HK-2 (cell line): ENCODE data around the gene DNAAF3.
"Not testable (repeated sequence)": the region's sequence is repeated elsewhere in the genome, so short reads cannot be mapped to it uniquely, and the experiment has no call there.

Experiments used
- DNase-seq: peaks from one replicate; pipeline ENCODE4 v3.0.0-alpha.2; 2018; ENCODE audit not compliant: unreplicated experiment

Gene DNAAF3

DNA sequence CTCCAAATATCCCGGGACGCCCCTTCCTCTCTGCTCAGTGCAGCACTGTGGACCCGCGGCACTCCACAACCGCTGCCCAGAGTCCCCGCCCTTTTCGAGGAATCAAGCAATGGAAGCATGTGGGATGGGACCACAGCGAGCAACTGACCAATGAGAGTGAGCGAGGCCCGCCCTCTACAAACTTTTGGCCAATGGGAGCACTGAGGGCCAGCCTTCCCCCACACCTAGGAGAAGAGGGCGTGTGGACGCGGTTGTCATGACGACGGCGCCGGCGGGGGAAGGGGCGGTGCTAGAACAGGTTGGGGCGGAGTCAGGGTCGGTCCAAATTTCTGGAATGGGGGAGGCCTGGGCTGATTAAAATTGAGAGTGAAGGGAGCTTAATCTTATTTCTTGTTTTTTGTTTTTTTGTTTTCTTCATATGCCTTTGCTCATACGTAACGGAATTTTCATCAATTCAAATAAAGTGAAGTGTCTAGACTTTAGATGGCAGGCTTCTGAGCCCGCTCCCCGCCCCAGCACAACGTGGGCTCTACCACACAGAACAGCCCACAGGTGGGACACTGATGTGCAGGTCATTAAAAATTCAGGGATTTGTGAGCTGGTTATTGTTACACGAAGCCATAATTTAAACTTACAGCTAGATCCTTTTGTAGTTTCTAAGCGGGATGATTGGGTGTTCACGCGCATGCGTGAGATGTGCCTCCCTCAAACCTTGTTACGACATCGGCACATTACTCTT lies at the start of gene DNAAF3:
Gene DNAAF3, minus strand, starts transcription at position 84 of the 739 bp plus-strand sequence. CDS start 200 bp downstream, outside the sequence.
- peak; percentile 100 for DNase-seq

DNA sequence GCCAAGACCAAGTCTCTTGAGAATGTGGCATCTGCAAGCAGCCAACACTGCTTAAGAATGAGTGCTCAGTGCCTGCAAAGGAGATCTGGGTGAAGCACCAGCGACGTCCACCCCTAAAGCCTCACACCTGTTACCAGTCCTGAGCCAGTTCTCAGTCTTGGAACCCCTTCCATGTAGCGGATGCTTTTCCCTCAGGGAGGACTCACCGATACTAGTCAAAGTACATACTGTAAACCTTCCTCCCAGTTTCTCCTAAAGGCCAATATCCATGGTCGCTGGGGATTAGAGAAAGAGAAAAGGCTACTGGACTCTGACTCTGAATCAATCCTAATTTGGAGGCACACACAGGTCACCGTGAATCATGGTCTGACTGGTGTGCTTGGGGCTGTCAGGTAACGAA lies 47.1 kb upstream of the DNAAF3 start:
- no peak for DNase-seq

DNA sequence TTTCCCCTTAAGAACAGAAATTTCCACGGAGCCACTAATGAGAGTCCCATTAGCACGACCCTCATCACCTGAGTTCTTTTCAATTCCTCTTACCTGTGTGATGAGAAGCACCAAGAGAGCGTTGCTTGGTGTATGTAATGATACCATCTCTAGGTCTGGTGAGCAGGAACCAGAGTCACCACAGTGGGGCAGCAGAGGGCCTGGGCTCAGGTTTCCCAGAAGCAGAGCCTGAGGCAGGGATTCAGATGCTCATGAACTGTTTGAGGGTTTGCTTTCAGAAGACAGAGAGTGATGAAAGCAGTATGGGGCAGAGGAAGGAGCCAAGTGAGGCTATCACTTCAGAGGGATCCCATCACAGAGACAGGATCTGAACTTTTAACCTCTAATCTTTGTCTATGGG lies 46.0 kb upstream of the DNAAF3 start:
- no peak for DNase-seq

DNA sequence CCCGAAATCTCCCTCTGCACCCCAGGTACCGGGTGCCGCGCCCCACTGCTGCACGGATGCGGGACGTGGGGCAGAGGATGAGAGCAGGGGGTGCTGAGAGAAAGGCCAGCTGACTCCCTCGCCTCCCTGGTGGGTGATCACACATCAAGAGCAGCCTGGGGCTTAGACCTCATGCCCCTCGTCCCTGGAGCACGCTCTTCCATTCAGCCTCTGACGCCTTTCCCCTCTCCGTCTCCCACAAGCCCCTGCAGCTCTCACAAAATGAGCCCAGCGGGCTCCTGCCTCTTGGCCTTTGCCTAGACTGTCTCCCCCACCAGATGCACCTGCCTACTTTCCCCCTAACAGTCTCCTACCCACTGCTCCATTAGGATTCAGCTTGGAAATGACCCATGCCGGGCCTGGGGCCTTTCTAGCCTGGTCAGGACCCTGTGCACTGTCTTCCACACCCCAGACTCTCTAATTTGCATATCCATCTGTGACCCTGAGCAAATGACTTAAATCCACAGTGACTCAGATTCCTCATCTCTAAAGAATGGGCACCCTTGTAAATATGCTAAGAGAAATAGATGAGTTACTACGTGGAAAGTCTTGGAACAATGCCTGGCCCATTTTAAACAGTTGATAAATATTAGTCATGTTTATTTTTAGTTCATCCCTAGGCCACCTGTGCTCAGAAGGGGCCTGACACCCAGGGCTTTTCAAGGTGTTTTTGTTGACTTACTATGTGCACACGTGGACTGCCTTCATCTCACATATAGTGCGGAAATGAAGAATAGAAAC lies 43.5 kb upstream of the DNAAF3 start:
- DNase-seq: no peak

DNA sequence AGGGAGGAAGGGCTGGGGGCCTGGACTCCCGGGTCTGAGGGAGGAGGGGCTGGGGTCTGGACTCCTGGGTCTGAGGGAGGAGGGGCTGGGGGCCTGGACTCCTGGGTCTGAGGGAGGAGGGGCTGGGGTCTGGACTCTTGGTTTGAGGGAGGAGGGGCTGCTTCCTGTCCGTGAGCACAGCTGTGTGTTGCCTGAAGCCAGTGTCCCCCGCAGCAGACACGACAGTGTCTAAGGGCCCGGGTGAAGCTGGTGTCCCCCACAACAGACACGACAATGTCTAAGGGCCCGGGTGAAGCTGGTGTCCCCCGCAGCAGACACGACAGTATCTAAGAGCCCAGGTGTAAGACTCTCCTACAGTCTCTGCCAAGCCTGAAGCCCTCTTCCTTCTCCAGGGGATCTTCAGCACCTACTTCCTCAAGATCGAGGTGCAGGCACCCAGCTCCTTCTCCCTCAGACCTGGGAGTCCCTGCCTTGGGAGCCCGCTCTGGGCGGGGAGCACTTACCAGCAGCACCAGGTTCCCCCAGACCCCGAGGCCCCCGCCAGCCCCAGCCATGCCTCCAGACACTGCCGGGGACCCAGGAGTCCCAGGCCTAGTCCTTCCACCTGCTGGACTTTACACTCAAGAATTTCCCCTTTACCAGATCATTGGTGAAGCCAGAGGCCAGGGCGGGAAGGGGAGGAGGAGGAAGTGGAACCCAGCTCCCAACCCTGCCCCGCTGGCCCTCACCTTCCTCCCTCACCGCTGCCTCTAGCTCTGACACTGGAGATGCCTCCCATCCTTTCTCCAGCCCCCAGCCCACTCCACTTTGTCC lies 42.7 kb upstream of the DNAAF3 start, which contains the start of gene PTPRH:
Gene PTPRH, minus strand, starts transcription at position 622 of the 813 bp plus-strand sequence. Its CDS starts 68 bp downstream, at position 554.
- no peak for DNase-seq

DNA sequence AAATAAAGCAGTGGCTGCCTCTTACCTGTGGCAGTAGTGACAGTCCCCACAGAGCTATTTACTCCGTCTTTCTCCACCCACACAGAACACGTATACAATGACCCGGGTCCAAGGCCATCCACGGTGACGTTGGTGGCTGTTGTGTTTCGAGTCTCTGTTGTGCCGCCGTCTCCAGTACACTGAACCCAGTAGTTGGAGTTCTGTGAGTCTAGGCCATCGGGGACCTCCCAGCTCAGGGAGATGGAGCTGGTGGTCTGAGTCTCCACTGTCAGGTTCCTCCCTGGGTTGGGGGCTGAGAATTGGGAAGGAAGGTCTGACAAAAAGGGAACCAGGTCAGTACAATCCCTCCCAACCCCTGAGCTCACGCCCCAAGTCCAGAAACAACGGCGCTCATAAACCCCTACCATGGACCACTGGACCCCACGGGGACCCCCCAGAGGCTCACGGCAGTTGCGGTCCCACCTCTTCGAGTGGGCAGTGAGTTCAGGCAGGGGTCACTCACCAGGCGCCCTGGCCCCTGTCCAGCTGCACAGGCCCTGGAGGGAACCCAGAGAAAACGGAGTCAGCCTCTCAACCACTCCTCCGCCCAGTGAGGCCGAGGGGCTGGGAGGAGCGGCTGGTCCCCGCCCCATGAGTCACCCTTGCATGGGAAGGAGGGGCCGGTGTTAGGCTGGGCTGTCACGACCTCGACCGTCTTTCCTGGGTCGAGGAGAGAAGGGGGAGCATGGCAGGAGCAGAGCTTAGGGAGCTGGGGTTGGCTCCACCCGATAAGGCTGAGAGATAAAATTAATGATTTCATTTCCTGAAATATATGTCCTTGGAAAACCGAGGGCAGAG lies 40.5 kb upstream of the DNAAF3 start:
- DNase-seq: peak; percentile 94

DNA sequence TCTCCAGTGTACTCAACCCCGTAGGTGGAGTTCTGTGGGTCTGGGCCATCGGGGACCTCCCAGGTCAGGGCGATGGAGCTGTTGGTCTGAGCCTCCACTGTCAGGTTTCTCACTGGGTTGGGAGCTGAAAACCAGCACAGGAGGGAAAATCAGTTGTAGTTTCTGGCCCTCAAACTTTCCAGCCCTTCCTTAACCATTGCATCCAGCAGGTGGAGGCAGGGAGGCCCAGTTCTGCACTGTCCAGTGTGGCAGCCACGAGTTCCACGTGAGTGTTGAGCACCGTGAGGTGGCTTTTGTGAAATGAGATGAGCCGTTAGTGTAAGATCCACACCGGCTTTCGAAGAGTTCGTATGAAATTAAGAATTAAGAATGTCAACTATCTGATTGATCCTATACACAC lies 35.8 kb upstream of the DNAAF3 start:
- DNase-seq: not testable (repeated sequence)

DNA sequence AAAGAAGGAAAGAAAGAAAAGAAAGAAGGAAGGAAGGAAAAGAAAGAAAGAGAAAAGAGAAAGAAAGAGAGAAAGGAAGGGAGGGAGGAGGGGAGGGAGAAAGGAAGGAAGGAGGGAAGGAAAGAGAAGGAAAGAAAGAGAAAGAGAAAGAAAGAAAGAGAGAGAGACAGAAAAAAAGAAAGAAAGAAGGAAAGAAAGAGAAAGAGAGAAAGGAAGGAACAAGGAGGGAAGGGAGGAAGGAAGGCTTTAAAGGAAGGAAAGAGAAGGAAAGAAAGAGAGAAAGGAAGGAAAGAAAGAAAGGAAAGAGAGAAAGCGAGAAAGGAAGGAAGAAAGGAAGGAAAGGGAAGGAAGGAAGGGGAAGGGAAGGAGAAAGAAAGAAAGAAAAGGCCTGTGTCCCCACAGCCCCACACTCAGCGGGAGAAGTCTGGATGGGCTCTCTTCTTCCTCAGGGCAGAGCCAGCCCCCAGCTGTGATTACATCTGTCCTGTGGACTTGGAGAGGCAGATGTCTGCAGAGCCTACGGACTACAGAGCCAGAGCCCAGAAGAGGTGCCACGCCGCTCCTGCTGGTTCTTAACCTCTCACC lies 33.3 kb upstream of the DNAAF3 start:
- DNase-seq: no peak

DNA sequence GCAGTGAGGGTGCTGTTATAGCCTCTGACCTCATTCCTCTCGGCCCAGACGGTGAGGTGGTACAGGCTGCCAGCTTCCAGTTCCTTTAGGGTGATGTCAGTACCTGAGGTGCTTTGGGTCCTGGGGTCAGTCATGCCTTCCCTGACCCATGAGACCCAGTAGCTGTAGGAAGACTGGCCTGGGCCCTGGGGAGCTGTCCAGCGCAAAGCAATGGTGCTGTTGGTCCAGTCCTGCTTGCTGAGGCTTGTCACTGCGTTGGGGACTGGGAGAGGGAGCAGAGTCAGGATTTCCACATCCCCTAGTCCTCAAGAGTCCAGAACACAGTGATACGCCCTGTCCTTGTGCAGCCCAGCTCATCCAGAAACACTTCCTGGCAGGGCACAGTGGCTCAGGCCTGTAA lies 32.2 kb upstream of the DNAAF3 start:
- DNase-seq: no peak

DNA sequence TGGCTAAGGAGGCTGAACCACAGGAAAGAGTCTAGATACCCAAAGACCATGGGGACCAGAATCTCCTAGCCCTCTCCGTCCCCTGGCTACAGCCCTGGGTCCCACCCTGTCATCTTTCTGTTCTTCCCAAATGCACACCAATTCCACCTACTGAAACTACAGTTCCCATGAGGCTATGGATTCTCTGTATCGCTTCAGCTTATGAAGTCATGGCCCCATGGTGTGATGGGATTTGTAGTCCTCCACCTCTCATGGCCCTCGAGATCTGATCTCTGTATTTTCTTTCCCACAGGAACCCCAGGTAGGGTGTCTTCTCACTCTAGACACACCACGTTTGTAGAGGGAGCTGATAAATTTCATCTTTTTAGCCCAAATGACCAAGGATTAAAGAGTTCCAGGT lies 31.1 kb upstream of the DNAAF3 start:
- DNase-seq: no peak

DNA sequence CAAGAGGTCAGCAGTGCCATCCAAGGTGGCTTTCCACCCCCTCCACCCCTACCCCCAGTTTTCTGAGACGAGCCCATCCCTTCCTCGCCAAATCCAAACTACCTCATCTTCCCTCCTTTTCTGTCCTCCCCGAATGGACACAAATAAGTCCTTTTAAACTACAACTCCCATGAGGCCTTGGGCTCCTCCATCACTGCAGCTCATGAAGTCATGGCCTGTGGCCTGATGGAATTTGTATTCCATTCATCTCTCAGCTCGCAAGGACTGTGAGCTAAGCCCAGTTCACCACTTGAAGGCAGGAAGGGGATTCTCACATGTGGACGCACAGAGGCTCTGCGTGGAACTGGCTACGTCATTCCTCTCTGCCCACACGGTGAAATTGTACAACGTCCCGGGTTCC lies 30.4 kb upstream of the DNAAF3 start:
- no peak for DNase-seq

DNA sequence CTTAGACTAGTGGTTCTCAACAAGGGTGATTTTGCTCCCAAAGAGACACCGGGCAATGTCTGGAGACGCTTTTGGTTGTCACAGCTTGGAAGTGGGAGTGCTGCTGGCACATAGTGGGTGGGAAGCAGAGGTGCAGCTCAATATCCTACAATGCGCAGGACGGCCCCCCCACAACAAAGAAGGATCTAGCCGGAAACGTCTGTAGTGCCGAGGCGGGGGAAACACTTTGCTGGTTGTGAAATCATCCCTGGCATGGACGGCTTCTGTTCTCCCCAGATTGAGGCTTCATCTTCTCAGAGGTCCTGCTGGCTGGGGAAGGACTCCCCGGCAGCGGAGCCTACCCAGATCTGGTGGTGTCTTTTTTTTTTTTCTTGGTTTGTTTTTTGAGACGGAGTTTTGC lies 27.1 kb upstream of the DNAAF3 start:
- no peak for DNase-seq

DNA sequence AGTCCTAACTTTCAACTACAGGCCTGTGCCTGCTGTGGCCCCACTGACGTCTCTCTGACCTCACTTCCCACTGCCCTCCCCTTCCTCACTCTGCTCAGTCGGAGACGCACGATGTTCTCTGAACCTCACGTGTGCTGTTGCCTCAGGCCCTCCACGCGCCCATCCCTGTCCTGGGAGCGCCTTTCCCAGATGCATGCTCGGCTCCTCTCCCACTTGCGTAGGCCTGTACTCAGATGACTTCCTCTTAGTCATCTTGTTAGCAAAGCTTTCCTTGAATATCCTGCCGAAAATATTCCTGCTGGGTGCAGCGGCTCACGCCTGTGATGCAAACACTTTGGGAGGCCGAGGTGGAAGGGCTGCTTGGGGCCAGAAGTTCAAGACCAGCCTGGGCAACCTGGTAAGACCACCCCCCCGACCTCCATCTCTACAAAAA lies 23.0 kb upstream of the DNAAF3 start:
- DNase-seq: peak; percentile 95

DNA sequence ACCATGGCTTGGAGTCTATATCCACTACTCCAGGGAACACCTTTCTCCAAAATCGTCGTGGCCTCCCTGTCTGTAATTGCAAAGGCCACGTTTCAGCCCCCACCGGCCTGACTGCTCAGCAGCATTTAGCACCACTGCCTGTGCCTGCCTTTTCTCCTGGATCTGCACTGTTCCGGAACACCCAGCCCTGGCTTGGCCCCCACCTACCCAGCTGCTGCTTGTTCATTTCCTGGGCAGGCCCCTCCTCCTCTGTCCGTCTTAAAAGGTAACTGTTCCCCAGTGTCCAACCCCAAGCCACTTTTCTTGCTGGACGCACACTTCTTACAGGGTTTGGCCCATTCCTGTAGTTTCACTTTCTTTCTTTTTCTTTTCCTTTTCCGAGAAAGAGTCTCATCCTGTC lies 22.2 kb upstream of the DNAAF3 start:
- peak; percentile 82 for DNase-seq

DNA sequence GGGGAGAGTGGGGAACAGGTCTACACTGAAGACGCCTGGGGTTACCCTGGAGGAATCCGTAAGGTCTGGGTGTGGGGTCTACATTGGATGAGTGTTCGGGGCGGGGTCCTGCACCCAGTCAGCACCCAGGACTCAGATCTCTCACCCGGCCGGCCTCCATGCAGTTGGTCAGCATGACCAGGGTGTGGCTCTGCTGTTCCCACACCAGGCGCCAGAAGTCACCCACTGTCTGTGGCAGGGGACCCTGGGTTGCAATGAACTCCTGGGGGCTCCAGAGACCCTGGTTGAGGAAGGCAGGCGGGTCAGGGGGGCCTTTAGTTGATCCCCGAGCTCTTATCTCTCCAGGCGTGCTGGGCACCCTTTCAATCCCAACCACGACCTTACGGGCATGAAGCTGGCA lies 19.7 kb upstream of the DNAAF3 start:
- DNase-seq: no peak

DNA sequence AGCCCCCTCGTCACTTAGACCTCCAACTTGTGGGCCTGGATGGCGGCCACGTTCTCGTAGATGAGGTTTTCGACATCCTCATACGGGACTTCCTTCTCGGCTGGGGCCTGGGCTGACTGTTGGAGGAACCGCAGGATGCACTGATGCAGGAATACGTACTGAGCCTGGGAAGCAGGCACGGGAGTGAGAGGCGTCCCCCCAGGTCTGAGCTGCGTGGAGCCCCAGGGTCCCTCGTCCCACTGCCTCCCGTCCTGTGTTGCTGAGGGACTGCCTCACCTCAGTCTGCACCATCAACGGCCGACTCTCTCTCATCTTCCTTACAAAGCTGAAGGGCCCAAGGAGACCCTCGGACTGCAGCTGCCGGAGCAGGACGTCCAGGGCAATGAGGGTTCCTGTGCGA lies 15.3 kb upstream of the DNAAF3 start:
- no peak for DNase-seq

DNA sequence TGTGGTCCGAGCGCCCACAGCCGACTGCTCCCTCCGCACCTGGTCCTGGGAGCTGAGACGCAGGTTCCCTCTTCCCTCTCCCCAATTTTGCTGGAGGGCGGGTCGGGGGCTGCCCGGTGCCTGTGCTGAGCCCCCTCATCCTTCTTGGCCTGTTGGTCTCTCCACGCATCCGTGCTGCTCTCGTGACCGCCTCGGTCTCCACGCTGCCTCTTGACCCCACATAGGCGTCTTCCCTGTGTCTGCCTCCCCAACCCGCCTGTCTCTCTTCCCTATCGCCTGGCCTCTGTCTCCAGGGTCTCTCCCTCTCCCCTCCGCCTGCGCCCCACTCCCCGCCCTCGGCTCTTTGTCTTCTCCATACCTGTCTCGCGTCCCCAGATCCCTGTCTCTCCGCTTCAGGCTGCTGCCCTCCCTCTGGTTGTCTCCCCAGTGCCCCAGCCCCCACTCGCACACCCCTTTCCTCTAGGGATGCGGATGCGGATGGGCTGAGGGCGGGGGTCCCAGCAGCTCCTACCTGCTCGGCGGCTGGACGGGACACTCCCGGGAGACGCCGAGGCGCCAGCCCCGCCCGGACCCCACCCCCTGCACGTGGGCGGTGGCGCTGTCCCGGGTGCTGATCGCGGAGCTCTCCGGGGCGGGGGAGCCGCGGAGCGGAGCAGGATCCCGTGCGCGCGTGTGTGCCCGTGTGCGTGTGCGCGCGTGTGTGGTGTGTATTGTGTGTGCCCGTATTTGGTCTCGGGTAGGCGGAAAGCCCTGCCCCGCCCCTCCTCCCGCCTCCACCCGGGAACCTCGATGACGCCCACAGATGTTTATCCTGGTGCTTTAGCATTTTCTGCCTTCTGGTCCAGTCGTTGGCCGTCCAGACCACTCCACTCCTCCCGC lies 13.4 kb upstream of the DNAAF3 start, which contains the start of gene SYT5:
Gene SYT5, minus strand, starts transcription at position 684 of the 879 bp plus-strand sequence. CDS start 1,248 bp downstream, outside the sequence.
- peak; percentile 66 for DNase-seq

DNA sequence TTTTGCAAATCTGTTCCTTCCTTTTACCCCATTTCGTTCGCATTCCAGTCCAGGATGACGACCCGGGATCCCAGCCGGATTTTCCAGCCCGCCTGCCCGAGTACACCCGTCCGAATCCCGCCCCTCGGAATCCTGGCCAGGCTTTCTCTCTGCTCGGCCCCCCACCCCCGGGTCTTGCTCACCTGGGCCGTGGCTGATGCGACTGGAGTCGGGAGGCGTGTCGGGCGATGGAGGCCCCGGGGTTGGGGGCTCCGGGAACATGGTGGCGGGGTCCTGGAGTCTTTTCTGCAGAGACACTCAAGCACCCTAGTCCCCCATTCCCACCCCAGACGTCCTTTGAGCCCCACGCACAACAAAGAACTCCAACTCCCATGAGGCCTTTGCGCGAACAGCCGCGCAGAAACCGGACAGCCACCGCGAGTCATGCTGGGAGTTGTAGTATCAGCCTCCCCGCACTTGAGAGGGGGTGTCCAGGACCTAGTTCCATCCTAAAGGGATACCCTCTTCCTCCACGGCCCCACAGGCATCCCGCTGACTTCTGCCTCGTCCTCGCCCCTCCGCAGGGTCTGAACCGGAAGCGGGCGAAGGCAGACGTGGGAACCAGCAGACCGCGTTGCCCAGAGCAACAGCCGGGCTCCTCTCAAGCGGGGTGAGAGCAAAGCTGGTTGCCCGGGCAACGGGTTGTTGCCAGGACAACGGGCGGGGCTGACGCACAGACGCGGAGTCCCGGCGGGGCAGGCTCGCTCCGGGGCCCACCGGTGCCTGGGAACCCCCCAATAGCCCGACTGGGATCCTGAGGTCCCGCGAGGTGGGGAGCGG lies 12.6 kb upstream of the DNAAF3 start:
- peak; percentile 89 for DNase-seq

DNA sequence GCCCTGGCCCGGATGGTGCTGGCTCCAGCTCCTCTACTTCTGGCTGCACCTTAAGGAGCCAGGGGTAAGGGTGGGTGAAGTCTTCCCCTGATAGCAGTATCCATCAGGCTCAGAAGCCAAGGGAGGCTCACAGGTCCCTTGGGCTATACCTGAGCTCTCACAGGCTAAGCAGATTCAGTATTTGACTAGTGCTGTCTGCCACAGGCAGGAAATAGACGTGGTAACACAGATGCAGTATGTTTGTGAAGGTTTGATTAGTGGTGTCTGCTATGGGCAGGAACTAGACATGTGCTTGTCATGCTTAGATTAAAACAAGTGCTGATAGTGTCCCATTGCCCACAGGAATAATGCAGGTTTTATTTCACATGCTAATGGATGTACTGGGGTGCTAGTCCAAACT lies 9.7 kb upstream of the DNAAF3 start:
- DNase-seq: no peak
